K562 (cell line): ENCODE measurements around the gene CHRM1. TPM values are rescaled to one million over a fixed set of nuclear protein-coding genes. Genes with fewer than 3 reads are reported as not detected.

ENCODE experiments used
- BCL6 ChIP-seq: fragments of 250-450 bp; sonication (Bioruptor Pico); IDR thresholded peaks from 2 replicates; pipeline ENCODE4 v1.4.0; 2020
- BHLHE40 ChIP-seq: IDR thresholded peaks from 2 replicates; pipeline ENCODE4 v1.6.1; 2011; ENCODE audit warnings: low read length, improper control_type of control experiment
- DDX20 ChIP-seq: fragments of 450-650 bp; IDR thresholded peaks from 2 replicates; pipeline ENCODE4 v1.6.1; 2016; ENCODE audit warnings: missing genetic modification characterization, low read depth, mild to moderate bottlenecking, missing compliant biosample characterization, moderate library complexity
- EGR1 ChIP-seq: fragments of 450-650 bp; conservative IDR thresholded peaks from 2 replicates; pipeline ENCODE4 v1.6.1; 2017; ENCODE audit warnings: mild to moderate bottlenecking
- ELF2 ChIP-seq: fragments of 250-450 bp; sonication (Bioruptor Pico); IDR thresholded peaks from 2 replicates; pipeline ENCODE4 v1.5.0; 2021; ENCODE audit warnings: mild to moderate bottlenecking
- FOXO4 ChIP-seq: fragments of 450-650 bp; formaldehyde crosslinking; IDR thresholded peaks from 2 replicates; pipeline ENCODE4 v1.4.0; 2020; ENCODE audit warnings: mild to moderate bottlenecking, moderate library complexity
- HDAC2 ChIP-seq: fragments of 450-650 bp; IDR thresholded peaks from 2 replicates; pipeline ENCODE4 v1.6.1; 2016; ENCODE audit warnings: mild to moderate bottlenecking
- MAFK ChIP-seq: IDR thresholded peaks from 2 replicates; pipeline ENCODE4 v1.6.1; 2011; ENCODE audit warnings: low read length, improper control_type of control experiment
- NFYB ChIP-seq: IDR thresholded peaks from 2 replicates; pipeline ENCODE4 v1.6.1; 2011; ENCODE audit warnings: mild to moderate bottlenecking, moderate library complexity; ENCODE audit not compliant: insufficient read length; ENCODE audit errors: extremely low read depth
- POLR3A ChIP-seq: IDR thresholded peaks from 2 replicates; pipeline ENCODE4 v1.6.1; 2011; ENCODE audit warnings: borderline replicate concordance, mild to moderate bottlenecking, moderate library complexity; ENCODE audit not compliant: insufficient read length, insufficient read depth; ENCODE audit errors: extremely low read depth
- RBM17 ChIP-seq: fragments of 200-400 bp; formaldehyde crosslinking; IDR thresholded peaks from 2 replicates; pipeline ENCODE4 v1.6.1; 2017; ENCODE audit warnings: low read depth, mild to moderate bottlenecking, low read length, borderline replicate concordance
- RHOXF2B ChIP-seq: fragments of 250-450 bp; sonication (Bioruptor Pico); conservative IDR thresholded peaks from 2 replicates; pipeline ENCODE4 v1.5.1; 2021
- SMARCB1 ChIP-seq: IDR thresholded peaks from 2 replicates; pipeline ENCODE4 v1.6.1; 2011; ENCODE audit warnings: improper control_type of control experiment, low read depth; ENCODE audit not compliant: insufficient read length
- SOX6 ChIP-seq: fragments of 450-650 bp; IDR thresholded peaks from 2 replicates; pipeline ENCODE4 v1.6.1; 2014; ENCODE audit warnings: mild to moderate bottlenecking
- SREBF1 ChIP-seq: fragments of 150-350 bp; IDR thresholded peaks from 2 replicates; pipeline ENCODE4 v1.6.1; 2014; ENCODE audit warnings: antibody characterized with exemption, low read depth, low read length, borderline replicate concordance
- TCFL5 ChIP-seq: fragments of 250-450 bp; sonication (Bioruptor Pico); conservative IDR thresholded peaks from 2 replicates; pipeline ENCODE4 v1.6.1; 2021; ENCODE audit warnings: mild to moderate bottlenecking, moderate library complexity, matching md5 sums
- TEAD4 ChIP-seq, 2 experiments: sonication (generic) in 1 of 2; formaldehyde crosslinking in 1 of 2; IDR thresholded peaks; 2 replicates each; pipeline versions ENCODE4 v1.6.1 to v1.8.0; 2012 to 2022; ENCODE audit warnings: borderline replicate concordance in 1 of 2, inconsistent platforms in 1 of 2, low read length in 1 of 2, mild to moderate bottlenecking in 1 of 2, missing genetic modification reagents in 1 of 2
- WHSC1 ChIP-seq: IDR thresholded peaks from one replicate; pipeline ENCODE4 v1.6.1; 2012; ENCODE audit warnings: low read length, control low read depth, inconsistent platforms
- ZFP91 ChIP-seq: sonication (generic); formaldehyde crosslinking; IDR thresholded peaks from 2 replicates; pipeline ENCODE4 v1.8.0; 2022; ENCODE audit warnings: mild to moderate bottlenecking, missing genetic modification reagents
- ZKSCAN1 ChIP-seq: fragments of 150-350 bp; IDR thresholded peaks from 2 replicates; pipeline ENCODE4 v1.6.1; 2016; ENCODE audit warnings: low read depth, low read length
- ZNF121 ChIP-seq: sonication (generic); formaldehyde crosslinking; conservative IDR thresholded peaks from 2 replicates; pipeline ENCODE4 v1.8.0; 2022; ENCODE audit warnings: missing genetic modification reagents
- ZNF197 ChIP-seq: fragments of 200-800 bp; sonication (Bioruptor generic); IDR thresholded peaks from 2 replicates; pipeline ENCODE4 v1.6.1; 2016; ENCODE audit warnings: low read depth, missing genetic modification characterization, missing compliant biosample characterization
- ZZZ3 ChIP-seq: fragments of 450-650 bp; IDR thresholded peaks from 2 replicates; pipeline ENCODE4 v1.6.1; 2016; ENCODE audit warnings: antibody characterized with exemption, mild to moderate bottlenecking, moderate library complexity
- polyA plus RNA-seq, 8 experiments: library from polyadenylated mRNA; depleted of rRNA in 4 of 8; stranded (reverse) in 5 of 8; unstranded in 3 of 8; fragments of >200 nt; fragmentation: Nextera tagmentation in 2 of 8; fragmentation: Illumina TruSeq in 1 of 8; extraction: Ambion mirVana in 2 of 8; extraction: Trizol in 1 of 8; gene quantifications; 2 replicates each; pipeline versions ENCODE4 v1.2.1 to v1.2.3, GENCODE V29; 2011 to 2014; ENCODE audit warnings: inconsistent platforms in 1 of 8, missing spikeins in 1 of 8
- total RNA-seq, 7 experiments: library from RNA; depleted of rRNA in 6 of 7; stranded (reverse); fragments of >200 nt in 6 of 7; fragmentation: Illumina TruSeq in 2 of 7; extraction: Trizol in 2 of 7; gene quantifications; 2 replicates each; pipeline versions ENCODE4 v1.2.1 to v1.2.3, GENCODE V29; 2011 to 2021; ENCODE audit warnings: low replicate concordance in 1 of 7
- TF ChIP-seq, protein P1 (sequence below): fragments of 250-450 bp; sonication (Bioruptor Pico); IDR thresholded peaks from 2 replicates; pipeline ENCODE4 v1.9.0; 2021; ENCODE audit warnings: mild to moderate bottlenecking
- TF ChIP-seq, protein P2 (sequence below): fragments of 450-650 bp; IDR thresholded peaks from 2 replicates; pipeline ENCODE4 v1.6.1; 2017; ENCODE audit warnings: antibody characterized with exemption

Gene CHRM1
- total and polyA plus RNA-seq, 9 of the 15 experiments (the other 6 are each of a cell fraction or from before 2014, with no cell fraction given): not detected

- no peak; the same call in 1 of the 2 replicates for TF ChIP-seq FOXO4 (CRISPR knock-in tag)
- TF ChIP-seq TEAD4 (IDR thresholded peaks at IDR 0.05; ENCODE audit: low read length): no peak; the same call in 1 of the 2 replicates
- no peak for TF ChIP-seq TEAD4 (CRISPR knock-in tag; IDR thresholded peaks at IDR 0.05; ENCODE audit: borderline replicate concordance)
- TF ChIP-seq POLR3A: no peak
- no peak; the same call in 1 of the 2 replicates for TF ChIP-seq SREBF1
- no peak for TF ChIP-seq ELF2 (CRISPR knock-in tag)
- TF ChIP-seq ZNF197: no peak
- no peak for TF ChIP-seq BCL6 (CRISPR knock-in tag)
- TF ChIP-seq, protein P1, sequence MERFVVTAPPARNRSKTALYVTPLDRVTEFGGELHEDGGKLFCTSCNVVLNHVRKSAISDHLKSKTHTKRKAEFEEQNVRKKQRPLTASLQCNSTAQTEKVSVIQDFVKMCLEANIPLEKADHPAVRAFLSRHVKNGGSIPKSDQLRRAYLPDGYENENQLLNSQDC (CRISPR knock-in tag): 0 out of 2 replicates have a peak, but pooled peaks have one; percentile 19
- no peak for TF ChIP-seq BHLHE40
- no peak for TF ChIP-seq SOX6
- TF ChIP-seq HDAC2: no peak; the same call in 1 of the 2 replicates
- TF ChIP-seq EGR1: peak; percentile 50; the same call in 1 of the 2 replicates
- no peak for TF ChIP-seq NFYB
- no peak for TF ChIP-seq DDX20 (tag)
- TF ChIP-seq WHSC1: no peak
- TF ChIP-seq TCFL5 (CRISPR knock-in tag): no peak
- peak; percentile 16; the same call in 1 of the 2 replicates for TF ChIP-seq ZFP91
- TF ChIP-seq, protein P2, sequence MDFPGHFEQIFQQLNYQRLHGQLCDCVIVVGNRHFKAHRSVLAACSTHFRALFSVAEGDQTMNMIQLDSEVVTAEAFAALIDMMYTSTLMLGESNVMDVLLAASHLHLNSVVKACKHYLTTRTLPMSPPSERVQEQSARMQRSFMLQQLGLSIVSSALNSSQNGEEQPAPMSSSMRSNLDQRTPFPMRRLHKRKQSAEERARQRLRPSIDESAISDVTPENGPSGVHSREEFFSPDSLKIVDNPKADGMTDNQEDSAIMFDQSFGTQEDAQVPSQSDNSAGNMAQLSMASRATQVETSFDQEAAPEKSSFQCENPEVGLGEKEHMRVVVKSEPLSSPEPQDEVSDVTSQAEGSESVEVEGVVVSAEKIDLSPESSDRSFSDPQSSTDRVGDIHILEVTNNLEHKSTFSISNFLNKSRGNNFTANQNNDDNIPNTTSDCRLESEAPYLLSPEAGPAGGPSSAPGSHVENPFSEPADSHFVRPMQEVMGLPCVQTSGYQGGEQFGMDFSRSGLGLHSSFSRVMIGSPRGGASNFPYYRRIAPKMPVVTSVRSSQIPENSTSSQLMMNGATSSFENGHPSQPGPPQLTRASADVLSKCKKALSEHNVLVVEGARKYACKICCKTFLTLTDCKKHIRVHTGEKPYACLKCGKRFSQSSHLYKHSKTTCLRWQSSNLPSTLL: no peak
- no peak for TF ChIP-seq ZZZ3
- no peak for TF ChIP-seq ZNF121 (CRISPR knock-in tag)
- no peak for TF ChIP-seq RBM17
- TF ChIP-seq MAFK: no peak
- no peak for TF ChIP-seq RHOXF2B (CRISPR knock-in tag)
- TF ChIP-seq SMARCB1: no peak
- TF ChIP-seq ZKSCAN1: no peak; the same call in 1 of the 2 replicates
Measured at GRCh38 chr11:62880803-62881578, 40.2 kb downstream of the CHRM1 start, which contains the start of gene SLC3A2 (continued).
